ENCODE results near the gene ABCB4. TPM values are rescaled to one million over a fixed set of nuclear protein-coding genes. Genes with fewer than 3 reads are reported as not detected.

The ABCB4 gene
- total RNA-seq, 4 donors from 2014 or later, result 0.70 to 16.5 (median 1.1) TPM

DNA sequence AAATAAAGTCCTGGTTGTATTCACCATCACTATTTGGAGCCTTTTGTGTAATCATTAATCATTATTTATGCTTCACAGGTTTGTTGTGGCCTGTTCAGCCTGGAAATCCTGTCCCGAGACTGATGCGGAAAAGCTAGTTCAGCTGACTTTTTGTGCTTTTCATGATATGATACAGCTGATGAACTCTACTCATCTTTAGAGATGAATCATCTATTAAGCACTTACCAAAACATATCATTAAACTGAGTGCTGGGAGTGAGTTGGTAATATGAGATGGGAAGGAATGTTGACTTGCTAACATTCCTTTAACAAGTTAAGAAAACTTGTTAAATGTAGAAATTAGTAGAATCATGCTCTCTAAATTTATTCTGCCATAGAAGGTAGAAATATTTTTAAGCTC lies 77.0 kb downstream of the ABCB4 start:
- H3K27me3 ChIP-seq, result no peaks in the 10 kb centered on the region
- no peak overlapping the region for H3K27ac ChIP-seq
- no peak for DNase-seq
- H3K9me3 ChIP-seq, result no peaks in the 10 kb centered on the region
- H3K4me1 ChIP-seq, result no peaks in the 10 kb centered on the region
- TF ChIP-seq POLR2A (IDR thresholded peaks at IDR 0.05), result no peak
- no peak for TF ChIP-seq CTCF (IDR thresholded peaks at IDR 0.05)
- H3K36me3 ChIP-seq, result peaks cover 0 to 16% (median 0%) of the 10 kb centered on the region in 3 donors
- H3K4me3 ChIP-seq, result no peak overlapping the region

DNA sequence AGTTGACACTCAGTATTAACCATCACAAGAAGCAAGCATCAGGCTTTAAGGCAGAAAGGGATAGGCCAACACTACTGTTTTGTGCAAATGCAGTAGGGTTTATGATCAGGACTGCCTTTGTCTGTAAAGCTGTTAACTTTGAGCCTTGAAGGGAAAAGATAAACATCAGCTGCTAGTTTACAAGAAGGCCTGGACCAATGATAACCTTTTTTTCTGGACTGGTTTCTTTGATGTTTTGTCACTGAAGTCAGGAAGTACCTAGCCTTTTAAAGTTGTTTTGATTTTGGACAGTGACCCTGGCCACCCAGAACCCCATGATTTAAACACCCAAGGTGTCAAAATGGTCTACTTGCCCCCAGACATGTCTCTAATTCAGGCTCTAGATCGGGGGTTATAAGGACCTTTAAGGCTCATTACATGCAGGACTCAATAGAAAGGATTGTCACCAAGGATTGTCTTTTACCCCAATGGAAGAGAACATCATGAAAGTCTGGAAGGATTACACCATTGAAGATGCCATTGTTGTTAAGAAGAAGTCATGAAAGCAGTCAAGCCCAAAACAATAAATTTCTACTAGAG lies 79.9 kb downstream of the ABCB4 start:
- Histone ChIP-seq H3K27me3 (no peaks in the 10 kb centered on the region), H3K27ac (no peak overlapping the region), H3K9me3 (no peaks in the 10 kb centered on the region), H3K4me3 (no peak overlapping the region), H3K36me3 (peaks cover 0 to 33% (median 0%) of the 10 kb centered on the region in 3 donors), H3K4me1 (no peaks in the 10 kb centered on the region)
- TF ChIP-seq CTCF (IDR thresholded peaks at IDR 0.05) (no peak), POLR2A (IDR thresholded peaks at IDR 0.05) (no peak)
- no peak for DNase-seq

DNA sequence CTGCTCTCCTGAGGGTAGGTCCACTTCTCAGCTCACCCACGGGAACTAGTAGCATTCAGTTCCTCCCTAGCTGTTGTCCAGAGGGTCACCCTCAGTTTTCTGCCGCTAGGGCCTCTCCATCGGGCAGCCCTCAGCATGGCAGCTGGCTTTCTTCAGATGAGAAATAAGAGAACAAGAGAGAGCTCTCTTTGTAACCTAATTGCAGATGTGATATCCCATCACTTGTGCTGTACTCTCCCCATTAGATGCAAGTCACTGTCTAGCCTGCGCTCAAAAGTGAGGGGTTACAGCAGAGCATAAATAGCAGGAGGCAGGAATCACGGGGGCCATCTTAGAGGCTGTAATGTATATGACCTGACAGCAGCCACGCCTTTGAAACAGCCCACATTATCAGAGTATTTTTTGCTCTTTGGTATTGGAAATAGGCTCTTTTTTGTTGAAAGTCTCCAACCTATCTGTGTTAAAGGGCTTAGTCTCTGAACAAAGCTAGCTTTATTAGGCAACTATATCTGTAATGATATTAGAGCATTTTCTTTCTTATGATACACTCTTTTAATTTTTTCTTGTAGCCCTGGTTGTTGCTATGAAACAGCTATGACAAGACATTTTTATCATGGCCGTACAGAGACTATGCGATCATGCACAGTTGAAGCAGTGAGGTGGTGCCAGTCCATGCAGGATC lies 84.3 kb downstream of the ABCB4 start:
- Histone ChIP-seq H3K27me3 (no peaks in the 10 kb centered on the region), H3K4me1 (no peaks in the 10 kb centered on the region), H3K36me3 (peaks cover 0 to 48% (median 0%) of the 10 kb centered on the region in 3 donors), H3K27ac (no peak overlapping the region), H3K4me3 (no peak overlapping the region), H3K9me3 (no peaks in the 10 kb centered on the region)
- DNase-seq, result no peak
- TF ChIP-seq POLR2A (IDR thresholded peaks at IDR 0.05) (no peak), CTCF (IDR thresholded peaks at IDR 0.05) (no peak)

DNA sequence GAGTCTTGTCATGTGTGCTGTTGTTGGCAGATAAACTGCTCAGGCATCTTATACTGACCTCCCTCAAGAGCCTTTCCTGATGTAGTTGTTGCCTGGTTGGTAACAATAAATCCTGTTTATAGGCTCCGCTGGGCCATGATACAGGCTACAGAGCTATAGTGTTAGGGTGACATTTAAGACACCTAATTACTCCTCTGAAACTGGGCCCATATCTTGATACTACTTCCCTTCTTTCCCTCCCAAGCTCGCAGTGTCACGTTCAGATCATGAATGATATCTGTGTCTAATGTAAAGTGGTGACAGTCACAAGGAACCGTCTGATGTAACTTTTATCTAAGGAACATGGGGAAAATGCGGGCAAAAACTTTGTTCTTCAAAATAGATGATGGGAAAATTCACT lies 94.6 kb downstream of the ABCB4 start:
- H3K36me3 ChIP-seq, result peaks cover 0 to 44% (median 0%) of the 10 kb centered on the region in 3 donors
- no peaks in the 10 kb centered on the region for H3K9me3 ChIP-seq
- H3K4me3 ChIP-seq, result no peak overlapping the region
- H3K27me3 ChIP-seq, result no peaks in the 10 kb centered on the region
- no peaks in the 10 kb centered on the region for H3K4me1 ChIP-seq
- no peak for TF ChIP-seq POLR2A (IDR thresholded peaks at IDR 0.05)
- no peak for TF ChIP-seq CTCF (IDR thresholded peaks at IDR 0.05)
- DNase-seq, result no peak
- H3K27ac ChIP-seq, result no peak overlapping the region

DNA sequence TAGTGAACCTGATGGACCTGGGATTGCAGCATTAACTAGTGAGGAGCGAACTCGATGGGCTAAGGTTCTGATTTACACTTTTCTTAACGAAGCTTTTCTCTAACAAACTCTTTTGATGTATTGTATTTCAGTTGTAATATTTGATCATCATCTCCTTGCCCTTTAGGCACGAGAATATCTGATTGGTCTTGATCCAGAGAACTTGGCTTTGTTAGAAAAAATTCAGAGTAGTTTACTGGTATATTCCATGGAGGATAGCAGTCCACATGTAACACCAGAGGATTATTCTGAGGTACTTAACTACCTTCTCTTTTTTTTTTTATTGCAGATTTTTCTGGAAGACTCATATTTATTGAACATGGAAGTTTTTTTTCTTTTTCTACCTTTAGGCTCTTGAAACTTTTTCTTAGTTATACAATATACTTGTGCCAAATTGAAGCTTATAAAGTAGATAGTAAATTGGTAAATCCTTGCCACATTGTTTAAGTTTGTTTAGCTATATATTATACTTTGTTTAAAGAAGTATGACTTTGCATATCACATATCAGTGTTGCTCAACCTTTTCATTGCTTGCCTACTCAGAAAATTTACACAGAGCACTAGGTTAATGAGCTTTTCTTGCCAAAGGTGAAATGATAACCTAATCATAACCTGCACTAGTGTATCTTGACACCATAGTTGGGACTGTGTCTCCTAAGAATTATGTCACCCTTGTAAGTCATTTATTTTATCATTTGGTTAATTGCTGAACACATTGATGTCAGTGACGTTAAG lies 99.6 kb downstream of the ABCB4 start:
- TF ChIP-seq CTCF (IDR thresholded peaks at IDR 0.05) (no peak), POLR2A (IDR thresholded peaks at IDR 0.05) (no peak)
- Histone ChIP-seq H3K27ac (no peak overlapping the region), H3K4me3 (no peak overlapping the region), H3K9me3 (no peaks in the 10 kb centered on the region), H3K4me1 (no peaks in the 10 kb centered on the region), H3K27me3 (no peaks in the 10 kb centered on the region), H3K36me3 (peaks cover 0 to 24% (median 0%) of the 10 kb centered on the region in 3 donors)
- no peak for DNase-seq
